ENCODE measurements around the gene TMEM100.
A peak's percentile ranks its signal among the peaks of the same experiment; 100 is the strongest.

Gene TMEM100

DNA sequence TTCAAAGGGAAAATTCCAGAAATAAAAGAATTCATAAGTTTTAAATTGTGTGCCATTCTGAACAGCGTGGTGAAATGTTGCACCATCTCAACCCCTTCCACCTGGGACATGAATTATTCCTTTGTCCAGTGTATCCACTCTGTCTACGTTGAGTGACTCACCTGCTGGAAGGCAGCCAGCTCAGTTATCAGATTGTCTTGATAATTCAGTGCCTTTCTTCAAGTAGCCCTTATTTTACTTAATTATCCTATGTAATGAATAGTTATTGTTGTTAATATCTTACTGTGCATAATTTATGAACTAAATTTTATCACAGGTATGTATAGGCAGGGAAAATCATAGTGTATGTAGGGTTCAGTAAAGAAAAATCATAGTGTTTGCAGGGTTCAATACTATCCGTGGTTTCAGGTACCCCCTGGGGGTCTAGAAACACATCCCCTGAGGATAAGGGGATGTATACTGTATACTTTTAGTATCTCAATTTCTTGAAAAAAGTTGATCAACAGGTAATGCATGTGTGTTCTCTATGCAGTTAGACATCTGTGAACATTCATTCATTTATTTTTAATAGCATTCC is 20.5 kb upstream of the TMEM100 start:
- DNase-seq (ENCODE audit: low read depth) = no peak

GRCh38 chr17:55742272-55743102 is 19.8 kb upstream of the TMEM100 start:
- no peak for DNase-seq (ENCODE audit: low read depth)

DNA sequence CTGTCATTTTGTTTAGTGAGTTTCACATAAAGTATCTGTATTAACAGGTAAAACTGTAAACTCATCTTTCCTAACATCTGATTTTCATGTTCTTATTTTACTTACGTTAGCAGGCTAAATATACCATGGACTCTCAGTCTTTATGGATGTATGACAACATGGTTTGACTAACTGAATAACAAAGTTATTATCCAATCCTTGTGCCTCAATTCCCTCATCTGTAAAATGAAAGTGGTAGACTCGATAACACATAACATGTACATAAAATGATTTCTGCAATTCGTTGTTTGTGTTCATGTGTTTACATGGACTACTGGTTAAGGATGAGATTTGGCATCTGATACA is 18.7 kb upstream of the TMEM100 start:
- DNase-seq (ENCODE audit: low read depth) = no peak

DNA sequence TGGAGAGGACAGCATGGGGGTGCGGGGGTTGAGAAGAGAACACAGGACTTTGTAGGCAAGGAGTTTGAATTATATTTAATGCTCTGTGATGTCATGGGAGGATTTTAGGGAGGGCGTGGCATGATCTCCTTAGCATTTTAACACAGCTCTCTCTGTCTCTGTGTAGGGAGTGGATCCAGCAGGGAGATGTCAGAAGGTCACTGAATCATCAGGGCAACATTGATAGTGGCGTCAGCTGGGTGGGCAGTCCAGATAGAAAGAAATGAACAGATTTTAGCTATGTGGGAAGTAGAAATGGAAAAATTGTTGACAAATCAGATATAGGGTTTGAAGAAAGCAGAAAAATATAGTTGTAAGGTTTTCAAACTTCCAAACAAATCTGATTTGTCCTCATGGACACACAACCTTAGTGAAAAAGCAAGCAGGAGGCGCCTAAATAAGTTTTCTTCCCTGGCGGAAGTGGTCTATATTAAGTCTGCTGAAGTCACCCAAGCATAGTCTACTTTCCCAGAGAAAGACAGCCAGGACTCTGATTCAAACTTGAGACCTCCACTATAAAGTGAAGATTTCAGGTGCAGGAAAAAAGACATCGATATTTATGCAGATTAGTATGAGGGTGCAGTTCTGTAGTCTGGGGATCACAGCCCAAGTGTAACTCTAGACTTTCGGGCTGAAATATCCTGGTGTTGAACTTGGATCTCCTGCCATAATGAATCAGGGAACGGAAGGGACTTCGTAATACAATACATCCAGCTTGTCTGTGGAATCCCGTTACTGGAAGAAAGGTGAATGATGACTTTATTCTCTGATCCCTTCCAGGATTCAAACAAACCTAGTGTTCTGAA is 18.1 kb upstream of the TMEM100 start:
- DNase-seq (ENCODE audit: low read depth) = no peak

- no peak for DNase-seq (ENCODE audit: low read depth)
Measured at GRCh38 chr17:55737976-55738501, 15.4 kb upstream of the TMEM100 start.

GRCh38 chr17:55735731-55736405 is 13.2 kb upstream of the TMEM100 start:
- DNase-seq (ENCODE audit: low read depth) = peak; percentile 15

- DNase-seq (ENCODE audit: low read depth) = no peak
Measured at GRCh38 chr17:55734128-55734781, 11.6 kb upstream of the TMEM100 start.

- no peak for DNase-seq (ENCODE audit: low read depth)
Measured at GRCh38 chr17:55731586-55732250, 9.1 kb upstream of the TMEM100 start.

DNA sequence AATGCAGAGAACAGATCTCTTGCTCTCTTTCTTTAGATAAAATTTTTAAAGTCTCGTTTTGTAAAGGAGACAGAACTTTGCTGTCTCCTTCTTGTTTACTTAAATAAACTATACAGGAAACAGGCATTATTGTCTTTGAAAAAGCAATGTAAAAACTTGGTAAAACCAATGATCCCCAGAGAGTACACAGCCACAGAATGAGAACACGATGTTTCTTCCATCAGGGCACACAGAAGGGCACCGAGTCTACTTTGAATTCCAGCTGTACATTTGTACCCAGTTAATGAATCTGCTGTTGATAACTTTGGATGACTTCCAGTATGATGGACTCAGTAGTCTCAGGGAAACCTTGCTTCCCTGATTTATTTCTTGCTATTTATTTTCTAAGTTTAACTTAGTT is 8.1 kb upstream of the TMEM100 start:
- DNase-seq (ENCODE audit: low read depth) = no peak

DNA sequence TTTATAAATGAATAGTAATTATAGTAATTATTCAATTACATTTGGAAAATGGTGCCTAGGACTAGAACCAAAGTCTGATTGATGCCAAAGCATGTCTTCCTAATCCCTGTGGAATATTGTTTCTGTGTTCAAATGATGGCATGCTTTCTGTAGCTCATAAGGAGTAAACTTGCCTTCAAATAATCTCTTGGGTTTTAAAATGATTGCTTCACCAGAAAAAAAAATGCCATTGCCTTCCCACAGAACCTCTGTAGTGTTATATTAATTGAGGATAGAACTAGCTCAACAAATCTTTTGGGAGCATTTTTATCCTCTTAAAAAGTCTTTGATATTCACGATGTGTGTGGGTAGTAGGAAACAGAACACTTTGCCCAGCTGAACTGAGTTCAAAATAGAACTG is 7.7 kb upstream of the TMEM100 start:
- no peak for DNase-seq (ENCODE audit: low read depth)

DNA sequence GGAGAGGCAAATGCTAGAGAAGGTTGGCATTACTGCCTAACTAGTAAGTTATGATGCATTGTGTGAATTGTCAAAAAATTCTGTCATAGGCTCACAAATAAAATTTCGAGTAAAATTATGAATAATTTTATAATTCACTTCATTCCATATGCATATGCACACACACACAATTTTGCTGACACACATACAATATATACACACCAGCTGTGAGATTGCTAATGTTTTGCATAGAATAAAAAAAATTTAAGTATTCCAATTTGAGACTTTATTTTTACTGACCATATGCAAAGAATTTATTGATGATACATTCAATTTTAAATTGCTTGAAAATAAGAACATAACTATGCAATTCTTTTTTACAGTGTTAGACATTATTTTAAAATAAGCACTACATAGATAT is 6.8 kb upstream of the TMEM100 start:
- DNase-seq (ENCODE audit: low read depth) = no peak

GRCh38 chr17:55728833-55729232 is 6.2 kb upstream of the TMEM100 start:
- no peak for DNase-seq (ENCODE audit: low read depth)

DNA sequence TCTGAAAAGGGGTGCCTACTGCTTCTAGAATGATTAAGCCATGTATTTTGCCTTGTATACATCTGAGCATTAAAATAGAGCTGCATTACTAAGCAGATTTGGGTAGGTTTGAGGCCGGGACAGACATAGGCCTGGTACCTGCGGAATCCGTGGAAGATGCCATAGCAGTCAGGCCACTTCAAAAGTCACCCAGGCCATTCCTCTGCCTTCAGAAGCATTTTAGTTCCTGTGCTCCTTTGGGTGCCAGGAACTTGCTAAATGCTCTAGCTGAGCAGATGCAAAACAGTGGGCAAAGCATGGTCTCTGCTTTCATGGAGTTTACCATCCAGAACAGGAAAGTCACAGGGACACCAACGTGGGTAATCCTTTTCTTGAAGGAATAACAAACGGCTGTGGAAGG is 5.7 kb upstream of the TMEM100 start:
- DNase-seq (ENCODE audit: low read depth) = no peak

- no peak for DNase-seq (ENCODE audit: low read depth)
Measured at GRCh38 chr17:55727920-55728319, 5.3 kb upstream of the TMEM100 start.

GRCh38 chr17:55727275-55727674 is 4.6 kb upstream of the TMEM100 start:
- DNase-seq (ENCODE audit: low read depth) = no peak

DNA sequence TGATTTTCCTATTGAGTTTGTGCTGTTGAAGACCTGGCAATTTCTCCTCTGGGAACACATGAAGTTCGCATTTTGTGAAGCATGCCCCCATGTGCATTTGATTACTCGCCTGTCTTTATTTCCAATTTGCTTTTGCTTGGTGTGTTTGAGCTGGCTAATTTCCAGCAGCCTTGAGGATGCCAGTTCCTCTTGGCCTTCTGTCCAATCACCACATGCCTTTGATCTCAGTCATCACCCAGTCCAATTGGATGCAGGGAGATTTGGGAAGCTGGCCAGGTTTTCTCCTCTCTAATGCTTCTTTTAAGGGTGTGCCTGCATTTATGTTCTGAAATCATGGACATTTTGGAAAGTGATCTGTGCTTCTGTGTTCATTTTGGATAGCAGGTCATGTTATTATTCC is 3.8 kb upstream of the TMEM100 start:
- DNase-seq (ENCODE audit: low read depth) = no peak

- no peak for DNase-seq (ENCODE audit: low read depth)
Measured at GRCh38 chr17:55723488-55723848, 804 bp upstream of the TMEM100 start.

DNA sequence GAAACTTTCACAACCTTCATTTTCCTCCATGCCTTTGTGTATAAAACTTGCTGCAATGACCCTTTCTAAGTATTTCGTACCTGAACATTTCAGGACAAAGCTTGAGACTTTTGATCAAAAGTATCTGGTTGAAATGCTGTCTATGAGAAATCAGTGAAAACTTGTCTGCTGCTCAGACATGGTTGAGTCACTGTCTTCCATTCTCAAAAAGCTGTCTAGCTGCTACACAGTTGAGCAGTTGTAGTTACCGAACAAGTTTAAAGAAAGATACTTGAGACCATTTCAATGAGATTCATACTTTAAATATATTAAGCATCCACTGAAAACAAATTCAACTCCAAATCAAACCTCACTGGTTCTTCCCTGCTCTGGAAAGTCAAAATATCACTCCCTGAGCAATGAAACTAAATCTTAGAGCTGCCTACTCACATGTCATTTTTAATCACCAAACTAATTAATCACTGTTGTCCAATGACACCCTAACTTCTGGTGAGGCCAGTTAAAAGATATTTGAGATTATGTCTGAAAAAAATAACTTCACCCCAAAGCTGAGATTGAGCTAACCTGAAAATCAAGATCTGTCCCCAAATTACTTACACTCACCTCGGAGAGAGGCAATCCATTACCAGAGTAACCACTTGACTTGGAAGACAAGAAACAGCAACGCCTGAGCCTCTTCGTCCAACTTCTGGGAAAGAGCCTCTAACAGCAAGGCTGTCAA is 488 bp downstream of the TMEM100 start:
- no peak for DNase-seq (ENCODE audit: low read depth)

DNA sequence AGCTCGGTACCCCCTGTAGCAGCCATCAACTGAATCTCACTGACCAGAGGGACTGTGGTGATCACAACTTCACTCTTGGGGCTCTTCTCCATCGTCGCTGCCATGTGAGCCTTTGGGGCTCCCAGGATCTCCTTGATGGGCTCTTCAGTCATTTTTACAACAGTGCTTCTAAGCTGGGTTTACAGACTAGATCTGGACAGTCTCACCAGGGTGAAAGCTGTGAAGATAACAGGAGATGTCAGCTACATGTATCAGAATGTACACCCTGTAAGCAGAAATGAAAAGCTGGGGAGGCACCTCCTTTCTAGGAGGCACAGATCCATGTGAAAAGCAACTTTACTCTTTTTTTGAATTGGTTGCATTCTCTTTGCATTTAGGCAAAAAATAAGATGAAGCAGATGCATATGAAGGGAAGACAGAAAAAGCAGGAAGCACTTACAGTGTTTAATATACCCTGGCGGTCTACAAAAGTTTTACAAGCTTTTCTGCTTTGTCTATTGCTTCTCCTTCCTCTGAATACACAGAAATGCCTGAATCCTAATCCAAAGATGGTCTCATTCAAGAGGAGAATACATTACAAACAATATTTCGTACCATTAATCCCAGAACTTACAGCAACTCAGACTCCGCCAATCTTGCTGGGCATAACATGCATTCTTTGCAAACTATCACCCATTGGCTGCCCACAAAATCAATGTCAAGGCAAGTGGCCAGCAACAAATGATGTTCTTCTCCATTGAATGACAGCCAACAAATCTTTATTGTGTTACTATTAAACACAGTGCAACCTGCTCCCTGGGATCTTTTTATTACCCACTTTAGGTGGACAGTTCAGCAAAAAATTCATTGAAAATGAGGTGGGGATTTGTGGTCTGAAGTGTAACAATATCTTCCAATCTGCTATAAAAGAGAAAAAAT is 1.5 kb downstream of the TMEM100 start:
- DNase-seq (ENCODE audit: low read depth) = no peak
